Colonic mucosa (tissue), 4 donors: ENCODE measurements around the gene TFDP2. TPM values are rescaled to one million over a fixed set of nuclear protein-coding genes. Genes with fewer than 3 reads are reported as not detected.

Source experiments
- DNase-seq: peaks from one replicate; pipeline ENCODE4 v3.0.0-alpha.2; 2020
- H3K27ac ChIP-seq: fragments of 200-600 bp; one replicate; pipeline ENCODE4 v1.8.0; 2021
- H3K27me3 ChIP-seq: fragments of 200-600 bp; one replicate; pipeline ENCODE4 v1.8.0; 2021
- H3K36me3 ChIP-seq: fragments of 200-600 bp; one replicate; pipeline ENCODE4 v1.8.0; 2021
- H3K4me1 ChIP-seq: fragments of 200-600 bp; one replicate; pipeline ENCODE4 v1.8.0; 2021; ENCODE audit warnings: mild to moderate bottlenecking
- H3K4me3 ChIP-seq: fragments of 200-600 bp; one replicate; pipeline ENCODE4 v1.8.0; 2021
- H3K9ac ChIP-seq, 2 donors: one replicate each; pipeline ENCODE4 v1.7.0; 2013; ENCODE audit warnings: control low read depth in 2 of 2, low read depth in 2 of 2, low read length in 2 of 2
- H3K9me3 ChIP-seq: fragments of 200-600 bp; one replicate; pipeline ENCODE4 v1.8.0; 2021
- CTCF ChIP-seq: fragments of 200-600 bp; IDR thresholded peaks from one replicate; pipeline ENCODE4 v1.8.0; 2022; ENCODE audit warnings: antibody characterized with exemption, mild to moderate bottlenecking
- intact Hi-C: fragments of 100-400 bp; cut with DNase I; formaldehyde crosslinking; loops from one replicate; pipeline ENCODE4 v1.14.1; 2022
- total RNA-seq, 2 donors: library from RNA; stranded (reverse); fragmentation: NEBNext Ultra II Directional in 1 of 2; extraction: Animal tissue kit (Norgen Biotek cat#: 25700) in 1 of 2; gene quantifications; one replicate each; pipeline ENCODE4 v1.2.1, GENCODE V29; 2021
- donor health status: healthy.
- donor health status: DM: no; HTN: no; CAD: no.
- donor health status: DM: no; HTN: no; CAD: no.

Gene TFDP2
- total RNA-seq, 2 donors from 2014 or later, result 33.6 to 42.7 TPM

GRCh38 chr3:142134799-142135325 is 14.5 kb downstream of the TFDP2 start:
- H3K27ac ChIP-seq, result no peak overlapping the region
- DNase-seq, result no peak
- no peaks in the 10 kb centered on the region for H3K36me3 ChIP-seq
- H3K9ac ChIP-seq, result no peak overlapping the region
- no peak for TF ChIP-seq CTCF
- no peaks in the 10 kb centered on the region for H3K27me3 ChIP-seq
- intact Hi-C loops, result no loop called here
- H3K4me1 ChIP-seq, result no peaks in the 10 kb centered on the region
- no peak overlapping the region for H3K4me3 ChIP-seq
- no peaks in the 10 kb centered on the region for H3K9me3 ChIP-seq

- H3K9me3 ChIP-seq, result no peaks in the 10 kb centered on the region
- intact Hi-C loops, result loop anchor here (5.0 kb wide), 1 partner anchor 153 kb away; no protein-coding TSS in a partner anchor
- no peak overlapping the region for H3K9ac ChIP-seq
- H3K27me3 ChIP-seq, result no peaks in the 10 kb centered on the region
- no peak overlapping the region for H3K4me3 ChIP-seq
- TF ChIP-seq CTCF, result no peak
- H3K27ac ChIP-seq, result no peak overlapping the region
- DNase-seq, result no peak
- H3K4me1 ChIP-seq, result no peaks in the 10 kb centered on the region
- H3K36me3 ChIP-seq, result no peaks in the 10 kb centered on the region
Measured at GRCh38 chr3:142129516-142130171, 19.7 kb downstream of the TFDP2 start.

- Histone ChIP-seq H3K9ac (no peak overlapping the region), H3K27ac (no peak overlapping the region), H3K9me3 (no peaks in the 10 kb centered on the region), H3K4me3 (no peak overlapping the region), H3K4me1 (no peaks in the 10 kb centered on the region), H3K36me3 (no peaks in the 10 kb centered on the region), H3K27me3 (no peaks in the 10 kb centered on the region)
- no peak for TF ChIP-seq CTCF
- intact Hi-C loops, result loop anchor here (5.0 kb wide), 1 partner anchor 154 kb away; no protein-coding TSS in a partner anchor
- DNase-seq, result no peak
Measured at GRCh38 chr3:142127941-142128658, 21.2 kb downstream of the TFDP2 start.

- H3K27me3 ChIP-seq, result no peaks in the 10 kb centered on the region
- no peak overlapping the region for H3K4me3 ChIP-seq
- H3K9ac ChIP-seq, result no peak overlapping the region
- intact Hi-C loops, result no loop called here
- H3K36me3 ChIP-seq, result no peaks in the 10 kb centered on the region
- no peak overlapping the region for H3K27ac ChIP-seq
- no peak for DNase-seq
- no peaks in the 10 kb centered on the region for H3K4me1 ChIP-seq
- TF ChIP-seq CTCF, result no peak
- no peaks in the 10 kb centered on the region for H3K9me3 ChIP-seq
Measured at GRCh38 chr3:142124243-142124642, 25.1 kb downstream of the TFDP2 start.

GRCh38 chr3:142120707-142121106 is 28.6 kb downstream of the TFDP2 start:
- Histone ChIP-seq H3K4me3 (no peak overlapping the region), H3K9ac (no peak overlapping the region), H3K9me3 (no peaks in the 10 kb centered on the region), H3K4me1 (no peaks in the 10 kb centered on the region), H3K36me3 (no peaks in the 10 kb centered on the region), H3K27ac (no peak overlapping the region), H3K27me3 (no peaks in the 10 kb centered on the region)
- DNase-seq, result no peak
- no peak for TF ChIP-seq CTCF
- intact Hi-C loops, result no loop called here
